Cardiac fibroblast (primary cell): ENCODE measurements around the gene TENM4.

Experiments used
- DNase-seq, 2 donors: peaks; one replicate each; pipeline versions ENCODE4 v3.0.0 to v3.0.0-alpha.2; 2010; ENCODE audit warnings: low read depth in 2 of 2
- H3K4me3 ChIP-seq, 2 donors: replicated peaks in 1 of 2; 1 replicate in 1 of 2; 2 replicates in 1 of 2; pipeline ENCODE4 v1.5.1; 2011; ENCODE audit warnings: low read depth in 2 of 2, low read length in 2 of 2, mild to moderate bottlenecking in 2 of 2, moderate library complexity in 1 of 2
- CTCF ChIP-seq: IDR thresholded peaks from one replicate; pipeline ENCODE4 v1.5.1; 2011; ENCODE audit warnings: low read depth, mild to moderate bottlenecking, low read length, inconsistent platforms

TENM4 gene

GRCh38 chr11:78946945-78947902 lies 493.6 kb downstream of the TENM4 start:
- no peak for DNase-seq
- H3K4me3 ChIP-seq, result no peak overlapping the region

DNA sequence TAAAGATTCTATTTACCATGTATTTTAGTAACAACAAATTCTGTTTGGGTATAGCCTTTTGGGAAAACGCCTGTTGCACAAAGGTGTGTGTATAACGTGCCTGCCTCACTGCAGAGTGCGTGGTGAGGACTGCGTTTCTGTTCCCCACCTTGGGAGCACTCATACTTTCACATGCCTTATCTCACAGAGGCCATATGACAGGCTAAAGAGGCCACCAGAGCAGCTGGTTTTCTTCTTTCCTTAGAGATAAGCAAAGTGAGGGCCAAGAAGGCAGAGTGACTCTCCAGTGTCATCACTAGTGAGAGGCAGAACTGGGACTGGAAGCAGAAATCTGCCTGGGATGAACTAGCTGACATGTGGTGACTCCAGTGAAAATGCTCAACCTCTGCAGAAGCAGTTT lies 497.0 kb downstream of the TENM4 start:
- H3K4me3 ChIP-seq, result no peak overlapping the region
- DNase-seq, result no peak
- no peak for TF ChIP-seq CTCF

More at GRCh38 chr11:78946945-78947902, 493.6 kb downstream of the TENM4 start:
- no peak for TF ChIP-seq CTCF

DNA sequence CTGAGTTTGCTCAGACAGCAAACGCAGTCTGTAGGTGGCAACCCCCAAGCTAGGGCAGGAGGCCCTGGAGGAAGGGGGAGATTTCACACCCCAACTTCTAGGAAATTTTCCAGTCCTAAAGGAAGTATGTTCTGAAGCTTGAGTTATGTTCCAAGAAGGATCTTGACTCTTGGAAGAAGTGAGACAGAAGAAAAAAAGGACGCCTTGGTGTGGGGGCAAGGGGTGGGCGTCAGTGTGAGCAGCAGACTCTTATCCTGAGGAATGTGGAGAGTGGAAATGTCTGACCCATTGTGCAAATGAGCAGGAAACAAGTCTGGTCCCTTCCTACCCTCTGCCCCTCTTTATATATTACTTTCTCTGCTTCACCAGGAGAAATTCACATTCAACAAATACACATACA lies 497.7 kb downstream of the TENM4 start:
- no peak overlapping the region for H3K4me3 ChIP-seq
- DNase-seq, result no peak
- TF ChIP-seq CTCF, result no peak

- no peak for DNase-seq
- no peak for TF ChIP-seq CTCF
Measured at GRCh38 chr11:78941226-78941851, 499.5 kb downstream of the TENM4 start.

DNA sequence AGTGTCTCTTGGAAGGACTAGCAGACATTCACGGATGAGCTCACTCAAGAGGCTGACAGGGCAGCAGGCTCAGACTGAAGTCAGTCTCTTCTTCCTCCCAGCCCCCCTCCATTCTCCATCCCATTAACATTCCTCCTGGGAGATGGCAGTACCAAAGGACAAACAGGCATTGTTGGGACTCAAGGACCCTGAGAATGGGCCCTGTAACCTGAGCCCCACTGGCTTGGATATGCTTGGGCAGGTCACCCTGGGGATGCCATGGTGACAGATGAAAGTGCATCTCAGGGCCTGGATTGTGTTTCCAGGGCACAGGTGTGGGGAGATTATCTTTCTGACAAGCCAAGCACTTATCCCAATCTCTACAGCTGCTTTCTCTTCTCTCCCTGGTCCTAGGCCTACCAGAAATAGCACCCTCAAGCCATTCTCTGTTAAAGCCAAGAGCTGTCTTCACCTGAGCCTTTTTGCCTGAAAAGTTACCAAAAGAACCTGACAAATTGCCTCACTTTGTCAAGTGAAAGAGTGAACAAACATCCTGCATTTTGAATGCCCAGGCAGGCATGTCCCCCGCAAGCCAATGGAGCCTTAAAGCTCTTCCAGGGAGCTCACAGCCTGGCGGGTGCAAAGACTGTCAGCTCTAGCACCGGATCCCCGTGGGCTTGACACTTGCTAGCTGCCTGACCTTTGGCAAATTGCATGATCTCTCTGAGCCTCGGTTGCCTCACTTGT lies 500.2 kb downstream of the TENM4 start:
- no peak for DNase-seq
- no peak overlapping the region for H3K4me3 ChIP-seq
- no peak for TF ChIP-seq CTCF

More at GRCh38 chr11:78941226-78941851, 499.5 kb downstream of the TENM4 start:
- H3K4me3 ChIP-seq, result no peak overlapping the region

DNA sequence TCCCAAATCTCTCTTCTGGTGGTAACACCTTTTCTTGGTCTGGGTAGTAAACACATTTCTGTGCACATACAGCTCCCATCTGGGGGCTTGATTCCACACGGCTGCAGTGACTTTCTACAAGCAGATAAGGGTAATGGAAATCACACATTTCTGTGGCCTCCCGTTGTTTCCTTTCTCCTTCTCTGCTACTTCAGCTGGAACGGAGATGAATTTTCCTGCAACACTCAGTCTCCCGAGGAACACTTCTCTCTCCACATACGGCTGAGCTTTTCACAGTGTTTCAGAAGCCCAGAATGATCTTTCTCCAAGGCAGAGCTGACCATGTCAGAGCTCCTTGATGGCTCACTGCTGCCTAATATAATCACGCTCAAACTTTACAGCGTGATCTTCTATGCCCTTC lies 501.9 kb downstream of the TENM4 start:
- no peak for TF ChIP-seq CTCF
- DNase-seq, result no peak
- no peak overlapping the region for H3K4me3 ChIP-seq
